Measurements from ENCODE around the gene DNLZ.

- TF ChIP-seq CTCF (IDR thresholded peaks at IDR 0.05) (no peak), EZH2 (IDR thresholded peaks at IDR 0.05; ENCODE audit: borderline replicate concordance, insufficient read depth, low read depth, low read length, poor library complexity, severe bottlenecking) (no peak)
Observed at GRCh38 chr9:136351252-136351800, 12.2 kb downstream of the DNLZ start.
